GM12892 (cell line): Measurements from ENCODE around the gene UTP14C.

Experiments used
- DNase-seq: peaks from one replicate; pipeline ENCODE4 v3.0.0; 2011; ENCODE audit not compliant: insufficient read length
- FAIRE-seq: peaks from 2 replicates; lab custom pipeline; 2011; peaks lifted over from hg19 to GRCh38; lab: Jason Lieb, UNC
- POLR2A ChIP-seq: IDR thresholded peaks from 2 replicates; pipeline ENCODE4 v1.6.1; 2011; ENCODE audit warnings: low read depth, low read length, control low read depth
- POLR2AphosphoS5 ChIP-seq: IDR thresholded peaks from 2 replicates; pipeline ENCODE4 v1.6.1; 2011; ENCODE audit warnings: low read depth, low read length, control low read depth
- TAF1 ChIP-seq: IDR thresholded peaks from 2 replicates; pipeline ENCODE4 v1.6.1; 2011; ENCODE audit warnings: low read depth, mild to moderate bottlenecking, control low read depth, low read length, borderline replicate concordance

Gene UTP14C

GRCh38 chr13:52004511-52005170 is 19.9 kb upstream of the UTP14C start:
- FAIRE-seq, result no peak
- TF ChIP-seq POLR2AphosphoS5 (no peak), TAF1 (no peak), POLR2A (no peak)

GRCh38 chr13:52005841-52006522 is 18.5 kb upstream of the UTP14C start:
- no peak for FAIRE-seq
- TF ChIP-seq POLR2AphosphoS5 (no peak), TAF1 (no peak), POLR2A (no peak)

More at GRCh38 chr13:52004511-52005170, 19.9 kb upstream of the UTP14C start:
- DNase-seq, result no peak

GRCh38 chr13:52006523-52007245 is 17.8 kb upstream of the UTP14C start:
- FAIRE-seq (no peak), DNase-seq (no peak)
- TF ChIP-seq POLR2A (no peak), POLR2AphosphoS5 (no peak), TAF1 (no peak)

More at GRCh38 chr13:52005841-52006522, 18.5 kb upstream of the UTP14C start:
- DNase-seq, result no peak

GRCh38 chr13:52009946-52010345 is 14.5 kb upstream of the UTP14C start:
- TF ChIP-seq POLR2AphosphoS5 (no peak), TAF1 (no peak), POLR2A (no peak)
- FAIRE-seq, result no peak
- no peak for DNase-seq

GRCh38 chr13:52010890-52011631 is 13.4 kb upstream of the UTP14C start, which contains the start of gene ATP7B:
TSS of gene ATP7B (minus strand) at chr13:52011450. CDS start at chr13:52011337, 113 bp downstream.
- peak; percentile 24 for DNase-seq
- no peak for TF ChIP-seq TAF1
- TF ChIP-seq POLR2A, result no peak
- no peak for TF ChIP-seq POLR2AphosphoS5
- FAIRE-seq, result no peak

- FAIRE-seq, result peak; percentile 98
- peak; percentile 92 for DNase-seq
- TF ChIP-seq POLR2A (peak; percentile 90), POLR2AphosphoS5 (peak; percentile 81), TAF1 (peak; percentile 82; the same call in 1 of the 2 replicates)
Observed at GRCh38 chr13:52011632-52012511, 12.6 kb upstream of the UTP14C start, which contains the start of gene ALG11. TSS of gene ALG11 (plus strand) at chr13:52012398. CDS start at chr13:52012419, 21 bp downstream.

- FAIRE-seq (no peak), DNase-seq (no peak)
- no peak for TF ChIP-seq TAF1
Observed at GRCh38 chr13:52012512-52012836, 12.0 kb upstream of the UTP14C start.

GRCh38 chr13:52016296-52016695 is 8.2 kb upstream of the UTP14C start:
- FAIRE-seq (no peak), DNase-seq (no peak)
- no peak for TF ChIP-seq POLR2AphosphoS5
- TF ChIP-seq POLR2A, result no peak
- no peak for TF ChIP-seq TAF1

GRCh38 chr13:52020191-52020590 is 4.3 kb upstream of the UTP14C start:
- no peak for TF ChIP-seq POLR2A
- TF ChIP-seq TAF1, result no peak
- no peak for TF ChIP-seq POLR2AphosphoS5
- DNase-seq, result no peak
- no peak for FAIRE-seq

GRCh38 chr13:52022356-52022755 is 2.1 kb upstream of the UTP14C start:
- DNase-seq, result no peak
- no peak for FAIRE-seq
- TF ChIP-seq TAF1, result no peak
- TF ChIP-seq POLR2AphosphoS5, result no peak
- no peak for TF ChIP-seq POLR2A
